Fibroblast of skin of back (primary cell): Measurements from ENCODE around the gene WSCD1.

Experiments used
- DNase-seq: peaks from one replicate; pipeline ENCODE4 v3.0.0-alpha.2; 2013

The WSCD1 gene

GRCh38 chr17:6108987-6109386, 38.8 kb downstream of the WSCD1 start:
- DNase-seq: no peak

- no peak for DNase-seq
Observed at GRCh38 chr17:6109536-6109935, 39.4 kb downstream of the WSCD1 start.

- no peak for DNase-seq
Observed at GRCh38 chr17:6110088-6110487, 39.9 kb downstream of the WSCD1 start.

- DNase-seq: no peak
Observed at GRCh38 chr17:6110592-6110991, 40.4 kb downstream of the WSCD1 start.

- no peak for DNase-seq
Observed at GRCh38 chr17:6120351-6120750, 50.2 kb downstream of the WSCD1 start.

- no peak for DNase-seq
Observed at GRCh38 chr17:6124856-6125255, 54.7 kb downstream of the WSCD1 start.

- DNase-seq: no peak
Observed at GRCh38 chr17:6126768-6127167, 56.6 kb downstream of the WSCD1 start.

GRCh38 chr17:6134721-6135120, 64.5 kb downstream of the WSCD1 start:
- DNase-seq: no peak

GRCh38 chr17:6135236-6135635, 65.1 kb downstream of the WSCD1 start:
- DNase-seq: no peak

- no peak for DNase-seq
Observed at GRCh38 chr17:6135996-6136395, 65.8 kb downstream of the WSCD1 start.

GRCh38 chr17:6137716-6138502, 67.7 kb downstream of the WSCD1 start:
- DNase-seq: no peak

GRCh38 chr17:6138761-6139446, 68.7 kb downstream of the WSCD1 start:
- DNase-seq: no peak

GRCh38 chr17:6139447-6139832, 69.3 kb downstream of the WSCD1 start:
- DNase-seq: no peak

GRCh38 chr17:6140188-6140587, 70.0 kb downstream of the WSCD1 start:
- DNase-seq: no peak

- no peak for DNase-seq
Observed at GRCh38 chr17:6140728-6141330, 70.7 kb downstream of the WSCD1 start.

- DNase-seq: no peak
Observed at GRCh38 chr17:6142701-6143100, 72.5 kb downstream of the WSCD1 start.

GRCh38 chr17:6145946-6146345, 75.8 kb downstream of the WSCD1 start:
- DNase-seq: no peak

GRCh38 chr17:6147042-6147441, 76.9 kb downstream of the WSCD1 start:
- no peak for DNase-seq

GRCh38 chr17:6153375-6153774, 83.2 kb downstream of the WSCD1 start:
- no peak for DNase-seq

- no peak for DNase-seq
Observed at GRCh38 chr17:6157716-6158115, 87.5 kb downstream of the WSCD1 start.

- no peak for DNase-seq
Observed at GRCh38 chr17:6159541-6160231, 89.5 kb downstream of the WSCD1 start.

GRCh38 chr17:6160232-6160555, 90.0 kb downstream of the WSCD1 start:
- no peak for DNase-seq
